K562 (cell line): ENCODE results near the gene COQ3. TPM values are rescaled to one million over a fixed set of nuclear protein-coding genes. Genes with fewer than 3 reads are reported as not detected.

Experiments used
- CBX2 ChIP-seq: fragments of 200-600 bp; sonication (generic); IDR thresholded peaks from one replicate; pipeline ENCODE4 v1.6.1; 2012; ENCODE audit warnings: mild to moderate bottlenecking, low read length, inconsistent platforms; ENCODE audit not compliant: insufficient read depth, poor library complexity, severe bottlenecking
- CEBPG ChIP-seq, 3 experiments: fragments of 200-800 bp in 1 of 3; sonication (Bioruptor generic) in 1 of 3; sonication (generic) in 1 of 3; formaldehyde crosslinking in 1 of 3; IDR thresholded peaks in 2 of 3; conservative IDR thresholded peaks in 1 of 3; 2 replicates each; pipeline versions ENCODE4 v1.6.1 to v1.8.0; 2016 to 2022; ENCODE audit warnings: missing compliant biosample characterization in 2 of 3, missing genetic modification characterization in 2 of 3, mild to moderate bottlenecking in 1 of 3, missing genetic modification reagents in 1 of 3
- CEBPZ ChIP-seq: fragments of 150-350 bp; IDR thresholded peaks from 2 replicates; pipeline ENCODE4 v1.6.1; 2014; ENCODE audit warnings: low read depth, mild to moderate bottlenecking, low read length, borderline replicate concordance
- CREB5 ChIP-seq: fragments of 250-450 bp; sonication (Bioruptor Pico); IDR thresholded peaks from 2 replicates; pipeline ENCODE4 v1.5.0; 2020; ENCODE audit warnings: mild to moderate bottlenecking
- FOS ChIP-seq: IDR thresholded peaks from 3 replicates; pipeline ENCODE4 v1.6.1; 2011; ENCODE audit not compliant: insufficient read length; ENCODE audit errors: extremely low read depth
- FOSL1 ChIP-seq: fragments of 200-800 bp; sonication (Bioruptor generic); conservative IDR thresholded peaks from 2 replicates; pipeline ENCODE4 v1.6.1; 2016; ENCODE audit warnings: missing genetic modification characterization, missing compliant biosample characterization
- FOXJ3 ChIP-seq: sonication (generic); formaldehyde crosslinking; IDR thresholded peaks from 2 replicates; pipeline ENCODE4 v1.4.0; 2020; ENCODE audit warnings: mild to moderate bottlenecking, missing genetic modification reagents
- FOXP1 ChIP-seq: sonication (generic); formaldehyde crosslinking; IDR thresholded peaks from 2 replicates; pipeline ENCODE4 v1.8.0; 2022; ENCODE audit warnings: mild to moderate bottlenecking, missing genetic modification reagents
- GTF2B ChIP-seq: IDR thresholded peaks from 2 replicates; pipeline ENCODE4 v1.6.1; 2011; ENCODE audit not compliant: insufficient read length; ENCODE audit errors: extremely low read depth
- HOXB6 ChIP-seq: fragments of 250-450 bp; sonication (Bioruptor Pico); IDR thresholded peaks from 2 replicates; pipeline ENCODE4 v1.5.1; 2022; ENCODE audit warnings: mild to moderate bottlenecking, borderline replicate concordance
- MAFF ChIP-seq: IDR thresholded peaks from 2 replicates; pipeline ENCODE4 v1.6.1; 2012; ENCODE audit warnings: low read length, improper control_type of control experiment
- POLR2H ChIP-seq: IDR thresholded peaks from 2 replicates; pipeline ENCODE4 v1.6.1; 2016; ENCODE audit warnings: missing genetic modification characterization, low read depth, mild to moderate bottlenecking, control low read depth, missing compliant biosample characterization, moderate library complexity
- RFX5 ChIP-seq: IDR thresholded peaks from 2 replicates; pipeline ENCODE4 v1.6.1; 2011; ENCODE audit warnings: low read depth, mild to moderate bottlenecking, improper control_type of control experiment, low read length
- SAFB2 ChIP-seq: fragments of 200-400 bp; formaldehyde crosslinking; IDR thresholded peaks from 2 replicates; pipeline ENCODE4 v1.6.1; 2018; ENCODE audit warnings: borderline replicate concordance, low read length, low read depth, moderate library complexity; ENCODE audit not compliant: severe bottlenecking
- SMAD2 ChIP-seq: fragments of 150-350 bp; IDR thresholded peaks from 2 replicates; pipeline ENCODE4 v1.6.1; 2014; ENCODE audit warnings: low read depth, mild to moderate bottlenecking, low read length
- SMARCB1 ChIP-seq: IDR thresholded peaks from 2 replicates; pipeline ENCODE4 v1.6.1; 2011; ENCODE audit warnings: improper control_type of control experiment, low read depth; ENCODE audit not compliant: insufficient read length
- SRSF9 ChIP-seq: fragments of 200-400 bp; formaldehyde crosslinking; IDR thresholded peaks from 2 replicates; pipeline ENCODE4 v1.6.1; 2017; ENCODE audit warnings: low read depth, low read length, borderline replicate concordance
- SUPT5H ChIP-seq: fragments of 450-650 bp; IDR thresholded peaks from 2 replicates; pipeline ENCODE4 v1.6.1; 2016
- TAF7 ChIP-seq: fragments of 450-650 bp; IDR thresholded peaks from 2 replicates; pipeline ENCODE4 v1.6.1; 2016; ENCODE audit warnings: missing genetic modification characterization, missing compliant biosample characterization
- ZBED1 ChIP-seq: IDR thresholded peaks from 2 replicates; pipeline ENCODE4 v1.6.1; 2014
- ZC3H8 ChIP-seq: fragments of 450-650 bp; IDR thresholded peaks from 2 replicates; pipeline ENCODE4 v1.6.1; 2017
- ZNF140 ChIP-seq: fragments of 250-450 bp; sonication (Bioruptor Pico); IDR thresholded peaks from 2 replicates; pipeline ENCODE4 v1.8.0; 2021; ENCODE audit warnings: moderate library complexity, mild to moderate bottlenecking, inconsistent platforms
- ZNF41 ChIP-seq: fragments of 250-450 bp; sonication (Bioruptor Pico); conservative IDR thresholded peaks from 2 replicates; pipeline ENCODE4 v1.4.0; 2020; ENCODE audit warnings: mild to moderate bottlenecking
- ZNF695 ChIP-seq: fragments of 450-650 bp; formaldehyde crosslinking; IDR thresholded peaks from 2 replicates; pipeline ENCODE4 v1.4.0; 2020; ENCODE audit warnings: mild to moderate bottlenecking, moderate library complexity
- polyA plus RNA-seq, 8 experiments: library from polyadenylated mRNA; depleted of rRNA in 4 of 8; stranded (reverse) in 5 of 8; unstranded in 3 of 8; fragments of >200 nt; fragmentation: Nextera tagmentation in 2 of 8; fragmentation: Illumina TruSeq in 1 of 8; extraction: Ambion mirVana in 2 of 8; extraction: Trizol in 1 of 8; gene quantifications; 2 replicates each; pipeline versions ENCODE4 v1.2.1 to v1.2.3, GENCODE V29; 2011 to 2014; ENCODE audit warnings: inconsistent platforms in 1 of 8, missing spikeins in 1 of 8
- total RNA-seq, 7 experiments: library from RNA; depleted of rRNA in 6 of 7; stranded (reverse); fragments of >200 nt in 6 of 7; fragmentation: Illumina TruSeq in 2 of 7; extraction: Trizol in 2 of 7; gene quantifications; 2 replicates each; pipeline versions ENCODE4 v1.2.1 to v1.2.3, GENCODE V29; 2011 to 2021; ENCODE audit warnings: low replicate concordance in 1 of 7

COQ3 gene
- total and polyA plus RNA-seq, 9 of the 15 experiments (the other 6 are each of a cell fraction or from before 2014, with no cell fraction given): 16.9 to 137 (median 33.9) TPM

- TF ChIP-seq GTF2B (no peak), CEBPZ (no peak), HOXB6 (CRISPR knock-in tag) (no peak), ZNF695 (no peak), CBX2 (no peak), FOXJ3 (no peak), RFX5 (no peak), ZNF41 (no peak), TAF7 (no peak; the same call in 1 of the 2 replicates), POLR2H (tag) (no peak; the same call in none of the 2 replicates), ZBED1 (no peak), ZNF140 (no peak), FOS (no peak), SMAD2 (no peak), SMARCB1 (no peak), MAFF (no peak), SAFB2 (no peak), ZC3H8 (no peak), SRSF9 (no peak), FOSL1 (peak; percentile 61; the same call in 1 of the 2 replicates), FOXP1 (CRISPR knock-in tag) (no peak), SUPT5H (no peak), CEBPG (CRISPR knock-in tag; IDR thresholded peaks at IDR 0.05) (no peak), CEBPG (tag; conservative IDR thresholded peaks at IDR 0.05 in 1 of 2, IDR thresholded peaks at IDR 0.05 in 1 of 2) (no peak), CREB5 (CRISPR knock-in tag) (no peak)
Measured at GRCh38 chr6:99425647-99426450, 31.9 kb upstream of the COQ3 start (continued).
